ENCODE results near the gene EIF4A3.

GRCh38 chr17:80095038-80095843, 51.7 kb downstream of the EIF4A3 start:
- TF ChIP-seq SAFB2 (IDR thresholded peaks at IDR 0.05; ENCODE audit: borderline replicate concordance, low read depth, low read length, severe bottlenecking) (no peak), ZNF79 (CRISPR knock-in tag; IDR thresholded peaks at IDR 0.05; ENCODE audit: low read depth) (no peak), TAF7 (tag; IDR thresholded peaks at IDR 0.05) (no peak), RFX5 (IDR thresholded peaks at IDR 0.05; ENCODE audit: low read depth, low read length) (no peak), POLR2A (conservative IDR thresholded peaks at IDR 0.05) (no peak), MAX (CRISPR knock-in tag; IDR thresholded peaks at IDR 0.05) (no peak), ZBTB17 (CRISPR knock-in tag; IDR thresholded peaks at IDR 0.05) (no peak), FOXO4 (CRISPR knock-in tag; IDR thresholded peaks at IDR 0.05) (no peak), ZNF140 (CRISPR knock-in tag; IDR thresholded peaks at IDR 0.05) (no peak), CTCF (IDR thresholded peaks at IDR 0.05 in 2 of 3, conservative IDR thresholded peaks at IDR 0.05 in 1 of 3; ENCODE audit: insufficient read depth in 2 of 3, low read depth in 1 of 3, low read length in 3 of 3) (no peak), ZKSCAN1 (IDR thresholded peaks at IDR 0.05; ENCODE audit: low read depth, low read length) (no peak), ZNF24 (IDR thresholded peaks at IDR 0.05) (no peak), POLR3G (IDR thresholded peaks at IDR 0.05; ENCODE audit: extremely low read depth, insufficient read length, insufficient replicate concordance) (no peak)
